SIG-M5 (cell line): ENCODE data around the gene CNIH2.
"Not testable (repeated sequence)": the region's sequence is repeated elsewhere in the genome, so short reads cannot be mapped to it uniquely, and the experiment has no call there.

Experiments
- DNase-seq: peaks from one replicate; lab custom pipeline; 2025; lab: John Stamatoyannopoulos, UW

CNIH2 gene

DNA sequence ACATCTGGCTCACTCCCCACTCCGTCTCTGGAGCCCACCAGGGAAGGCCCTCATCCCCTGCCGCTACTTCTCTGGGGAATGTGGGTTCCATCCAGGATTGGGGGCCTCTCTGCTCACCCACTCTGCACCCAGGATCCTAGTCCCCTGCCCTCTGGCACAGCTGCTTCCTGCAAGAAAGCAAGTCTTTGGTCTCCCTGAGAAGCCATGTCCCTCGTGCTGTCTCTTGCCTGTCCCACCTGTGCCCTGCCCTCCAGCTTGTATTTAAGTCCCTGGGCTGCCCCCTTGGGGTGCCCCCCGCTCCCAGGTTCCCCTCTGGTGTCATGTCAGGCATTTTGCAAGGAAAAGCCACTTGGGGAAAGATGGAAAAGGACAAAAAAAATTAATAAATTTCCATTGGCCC lies 911 bp upstream of the CNIH2 start:
- not testable (repeated sequence) for DNase-seq

DNA sequence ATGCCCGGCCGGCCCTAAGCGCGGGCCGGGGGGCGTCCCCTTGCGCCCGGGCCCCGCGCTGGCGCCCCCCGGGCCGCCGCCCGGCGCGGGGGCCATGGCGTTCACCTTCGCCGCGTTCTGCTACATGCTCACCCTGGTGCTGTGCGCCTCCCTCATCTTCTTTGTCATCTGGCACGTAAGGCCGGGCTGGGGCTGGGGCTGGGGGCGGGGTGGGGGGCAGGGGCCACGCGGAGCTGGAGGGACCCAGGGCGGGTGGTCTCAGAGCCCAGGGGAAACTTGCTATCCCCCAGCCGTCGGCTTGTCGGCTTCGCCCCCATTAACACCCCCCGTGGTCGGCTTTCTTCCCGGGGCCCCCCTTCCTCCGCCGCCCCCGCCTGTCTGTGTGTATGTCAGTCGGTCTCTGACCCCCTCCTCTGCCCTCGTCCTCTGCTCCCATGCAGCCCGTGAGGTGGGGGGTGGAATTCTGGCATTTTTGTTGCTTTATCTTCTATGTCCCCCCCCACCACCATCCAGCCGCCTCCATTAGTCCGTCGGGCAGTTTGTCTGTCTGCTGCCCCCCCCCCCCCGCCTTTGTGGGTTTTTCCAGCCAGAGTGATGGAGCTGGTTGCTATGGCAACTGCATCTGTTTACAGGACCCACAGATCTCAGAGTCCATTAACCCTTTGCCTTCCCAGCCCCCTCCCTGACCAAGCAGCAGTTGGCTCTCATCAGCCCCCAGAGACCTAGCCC lies 552 bp downstream of the CNIH2 start:
- no peak for DNase-seq

DNA sequence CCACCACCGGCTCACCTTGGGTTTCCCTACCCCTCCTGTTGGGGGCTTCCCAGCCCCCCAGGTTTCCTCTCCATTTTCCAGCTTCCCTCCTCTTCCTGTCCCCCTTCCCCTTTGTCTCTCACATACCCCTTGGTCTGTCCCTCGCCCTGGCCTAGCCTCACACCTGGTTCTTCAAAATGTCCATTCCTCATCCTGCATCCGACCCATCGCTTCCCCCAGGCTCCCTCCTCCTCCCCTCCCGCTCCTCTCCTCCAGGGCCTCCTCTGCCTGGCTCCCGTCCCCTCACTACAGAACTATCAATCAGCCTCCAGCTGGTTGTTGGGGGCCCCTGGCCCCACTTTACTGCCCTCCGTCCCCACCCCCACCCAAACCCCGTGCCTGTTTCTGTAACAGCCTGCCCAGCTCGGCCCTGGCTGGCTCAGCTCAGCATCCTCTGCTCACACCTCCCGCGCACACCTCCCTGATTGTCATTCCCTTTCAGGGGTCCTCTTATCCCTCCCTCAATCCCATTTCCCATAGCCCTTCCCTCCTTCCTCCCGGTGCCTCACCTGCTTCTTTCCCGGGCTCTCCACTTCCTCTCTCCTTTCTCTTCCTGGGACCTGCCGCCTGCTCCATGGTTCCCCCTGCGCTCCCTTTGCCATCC lies 1.2 kb downstream of the CNIH2 start:
- DNase-seq, result no peak

DNA sequence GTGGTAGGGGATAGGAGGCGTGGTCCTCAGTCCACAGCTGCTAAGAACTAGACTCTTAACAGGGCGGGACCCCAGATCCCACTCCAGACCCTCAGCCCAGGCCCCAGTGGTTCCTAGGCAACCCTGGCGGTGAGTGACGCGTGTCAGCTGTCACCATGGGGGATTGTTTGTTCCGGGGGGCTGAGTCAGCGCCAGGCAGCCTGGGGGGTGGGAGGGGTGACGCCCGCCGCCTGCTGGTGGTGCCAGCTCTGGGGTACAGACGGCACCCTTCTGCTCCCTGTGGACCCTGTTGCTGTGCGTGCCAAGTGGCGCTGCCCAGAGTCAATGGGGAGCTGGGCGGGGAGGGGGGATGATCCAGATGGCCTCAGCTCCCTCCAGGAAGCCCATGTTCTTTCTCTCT lies 2.5 kb downstream of the CNIH2 start:
- DNase-seq, result no peak

DNA sequence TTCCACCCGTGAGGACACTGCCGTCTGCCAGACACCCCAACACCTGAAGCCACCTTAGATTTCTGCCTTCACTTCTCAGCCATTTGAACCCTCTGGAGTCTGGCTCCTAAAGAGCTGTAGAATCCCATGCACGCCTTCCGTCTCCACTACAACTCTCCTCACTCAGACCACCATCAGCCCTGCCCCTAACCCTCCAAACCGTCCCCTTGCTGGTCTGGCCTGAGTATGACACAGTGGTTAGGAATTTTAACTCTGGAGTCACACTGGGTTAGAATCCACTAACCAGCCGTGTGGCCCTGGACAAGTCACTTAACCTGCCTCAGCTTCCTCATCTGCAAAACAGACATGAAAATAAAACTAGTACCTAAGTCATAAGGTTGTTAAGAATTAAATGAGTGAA lies 3.0 kb downstream of the CNIH2 start:
- DNase-seq, result no peak

DNA sequence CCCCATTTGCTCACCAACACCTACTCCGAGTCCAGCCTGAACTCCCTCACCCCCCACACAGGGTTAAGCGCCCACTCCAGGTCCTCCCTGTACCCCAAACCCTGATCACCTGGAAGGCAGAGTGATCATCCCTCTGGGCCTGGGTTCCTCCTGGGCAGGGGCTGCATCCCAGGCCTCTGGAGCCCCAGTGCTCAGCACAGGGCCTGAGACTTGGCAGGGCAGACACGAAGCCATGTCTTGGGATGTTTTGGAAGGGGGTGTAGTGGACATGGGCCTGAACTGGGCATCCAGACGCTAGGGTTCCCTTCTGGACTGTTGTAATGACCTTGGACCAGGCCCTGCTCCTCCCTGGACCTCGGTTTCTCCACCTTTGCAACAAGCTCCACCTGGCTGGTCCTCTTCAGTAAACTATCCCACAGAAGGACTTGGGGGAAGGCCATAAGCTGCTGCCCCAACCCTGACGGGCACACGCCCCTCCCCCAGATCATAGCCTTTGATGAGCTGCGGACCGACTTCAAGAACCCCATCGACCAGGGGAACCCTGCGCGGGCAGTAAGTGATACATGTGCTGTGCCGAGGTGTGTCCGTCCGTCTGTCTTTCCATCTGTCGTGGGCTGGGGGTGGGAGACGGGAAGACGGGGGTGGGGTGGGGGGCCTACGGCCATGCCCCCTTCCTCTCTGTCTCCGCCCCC lies 3.9 kb downstream of the CNIH2 start:
- no peak for DNase-seq

DNA sequence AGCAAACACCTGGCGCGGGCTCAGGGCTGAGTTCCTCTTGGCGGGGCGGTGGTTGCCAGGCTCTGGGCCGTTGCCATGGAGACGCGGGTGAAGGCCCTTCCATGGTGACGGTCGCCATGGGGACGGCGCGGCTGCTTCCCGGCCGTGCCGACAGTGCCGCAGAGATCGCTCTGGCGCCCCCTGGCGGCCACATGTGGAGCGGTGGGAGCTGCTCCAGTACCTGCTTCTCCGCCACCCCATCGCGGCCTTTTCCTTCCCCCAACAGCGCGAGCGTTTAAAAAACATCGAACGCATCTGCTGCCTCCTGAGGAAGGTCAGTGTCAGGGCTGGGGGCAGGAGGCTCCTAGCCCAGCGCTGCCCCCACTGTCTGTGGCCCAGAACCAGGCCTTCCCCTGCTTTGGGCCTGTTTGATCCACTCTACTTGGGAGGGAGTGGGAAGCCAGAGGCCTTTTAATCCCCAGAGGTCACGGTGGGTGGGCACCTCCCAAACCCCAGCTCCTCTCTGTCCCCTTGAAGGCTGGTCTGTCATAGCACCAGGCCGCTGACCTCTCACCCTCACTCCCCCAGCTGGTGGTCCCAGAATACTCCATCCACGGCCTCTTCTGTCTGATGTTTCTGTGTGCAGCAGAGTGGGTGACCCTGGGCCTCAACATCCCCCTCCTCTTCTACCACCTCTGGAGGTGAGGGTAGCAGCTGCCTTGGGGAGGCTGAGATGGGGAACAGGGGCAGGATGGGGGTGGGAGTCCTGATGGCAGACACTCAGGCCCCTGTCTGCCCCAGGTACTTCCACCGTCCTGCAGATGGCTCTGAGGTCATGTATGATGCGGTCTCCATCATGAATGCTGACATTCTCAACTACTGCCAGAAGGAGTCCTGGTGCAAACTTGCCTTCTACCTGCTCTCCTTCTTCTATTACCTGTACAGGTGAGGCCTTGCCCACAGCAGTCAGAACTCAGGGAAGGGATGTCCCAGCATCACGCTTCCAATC lies 4.8 kb downstream of the CNIH2 start:
- DNase-seq, result peak; percentile 62

DNA sequence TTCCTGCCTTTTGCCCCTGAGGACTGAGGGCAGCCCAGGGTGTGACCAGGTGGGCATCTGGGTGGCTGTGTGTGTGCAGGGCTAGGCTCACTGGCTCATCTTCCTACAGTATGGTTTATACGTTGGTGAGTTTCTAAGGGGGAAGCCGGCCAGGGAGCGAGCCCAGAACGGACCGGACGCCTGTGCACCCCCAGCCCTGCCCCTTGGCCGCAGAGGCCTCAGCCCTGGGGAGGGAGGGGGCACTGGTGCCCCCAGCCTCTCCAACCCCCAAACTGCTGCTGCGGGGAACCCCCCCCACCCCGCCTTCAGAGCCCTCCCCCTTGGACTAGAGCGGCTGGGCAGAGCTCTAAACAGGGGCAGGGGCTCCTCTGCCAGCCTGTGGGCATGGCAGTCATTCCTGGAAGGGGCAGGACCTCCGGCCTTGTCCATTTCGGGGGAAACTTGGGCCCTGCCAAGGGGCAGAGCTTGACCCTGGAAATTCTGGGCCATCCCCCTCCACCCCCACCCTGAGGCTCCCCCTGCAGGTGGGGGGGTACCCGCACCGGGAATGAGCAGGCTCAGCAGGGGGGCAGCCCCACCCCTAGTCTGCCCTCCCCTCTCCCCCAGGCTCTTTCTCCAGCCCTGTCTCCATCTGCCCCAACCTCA lies 5.6 kb downstream of the CNIH2 start:
- no peak for DNase-seq

DNA sequence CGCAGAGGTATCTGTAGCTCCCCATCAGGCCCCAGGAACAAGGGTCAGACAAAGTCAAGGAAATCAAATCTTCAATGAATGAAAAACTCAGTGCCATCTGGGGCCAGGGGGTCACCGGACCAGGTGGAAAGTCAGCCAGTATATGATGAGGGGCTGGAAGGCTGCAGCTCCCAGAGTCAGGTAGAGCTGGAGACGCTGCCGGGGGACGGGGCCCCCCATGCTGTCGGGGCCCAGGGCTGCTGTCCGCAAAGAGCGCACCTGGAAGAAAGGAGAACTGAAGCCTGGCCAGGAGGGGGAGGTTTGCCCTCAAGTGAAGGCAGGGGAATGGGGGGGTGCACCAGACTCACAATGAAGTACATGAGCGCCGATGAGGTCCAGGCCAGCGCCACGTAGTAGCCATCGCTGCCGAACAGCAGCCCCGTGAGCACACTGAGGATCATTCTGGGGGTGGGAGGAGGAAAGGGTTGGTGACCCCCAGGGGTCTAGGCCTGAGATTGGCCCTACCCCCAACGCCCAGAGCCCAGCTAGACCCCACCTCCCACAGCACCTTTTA lies 6.6 kb downstream of the CNIH2 start:
- no peak for DNase-seq

DNA sequence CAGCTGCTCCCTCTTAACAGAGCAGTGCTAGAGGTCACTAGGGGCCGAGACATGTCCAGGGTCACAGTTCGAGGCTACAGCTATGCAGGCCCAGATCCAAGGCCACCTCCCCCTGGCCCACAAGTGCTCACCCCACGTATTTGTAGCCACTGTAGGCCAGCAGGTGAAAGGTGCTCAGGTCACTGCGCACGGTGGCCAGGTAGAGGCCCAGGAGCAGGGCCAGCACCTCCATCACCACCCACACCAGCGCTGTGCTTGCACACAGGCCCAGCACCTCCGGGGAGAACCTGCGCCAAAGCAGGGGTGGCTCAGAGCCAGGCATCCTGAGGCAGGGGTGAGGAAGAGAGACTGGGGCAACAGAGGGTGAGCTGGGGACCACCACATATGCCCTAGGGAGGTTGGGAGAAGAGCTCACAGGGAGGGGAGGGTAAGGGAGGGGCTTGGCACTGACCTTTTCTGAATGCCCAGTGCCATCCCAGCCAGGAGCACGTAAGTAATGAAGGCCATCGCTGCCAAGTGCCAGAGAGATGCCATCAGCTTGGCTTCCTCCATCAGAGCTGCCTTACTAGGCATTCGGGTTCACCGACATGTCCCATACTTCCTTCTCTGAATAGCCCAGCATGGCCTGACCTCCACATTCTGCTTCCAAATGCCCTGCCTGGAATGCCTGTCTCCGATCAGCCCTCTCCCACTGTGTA lies 7.4 kb downstream of the CNIH2 start:
- DNase-seq, result no peak

DNA sequence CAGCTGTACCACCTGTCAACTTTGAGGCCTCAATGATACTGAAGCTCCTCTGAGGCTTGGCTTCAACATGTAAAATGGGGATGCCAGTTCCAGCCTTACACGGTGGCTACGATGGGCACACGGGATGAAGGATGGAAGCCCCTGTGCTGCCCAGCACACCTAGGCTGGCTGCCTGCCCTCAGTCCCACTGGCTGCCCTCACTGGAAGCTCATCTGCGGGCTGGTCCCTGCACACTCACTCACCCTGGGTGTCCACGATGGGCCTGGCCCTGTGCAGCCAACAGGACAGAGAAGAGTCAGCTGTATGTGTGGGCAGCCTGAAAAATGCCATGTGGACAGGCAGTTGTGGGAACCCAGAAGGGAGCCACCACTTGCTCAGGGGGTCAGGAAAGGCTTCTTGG lies 8.7 kb downstream of the CNIH2 start:
- DNase-seq, result no peak

DNA sequence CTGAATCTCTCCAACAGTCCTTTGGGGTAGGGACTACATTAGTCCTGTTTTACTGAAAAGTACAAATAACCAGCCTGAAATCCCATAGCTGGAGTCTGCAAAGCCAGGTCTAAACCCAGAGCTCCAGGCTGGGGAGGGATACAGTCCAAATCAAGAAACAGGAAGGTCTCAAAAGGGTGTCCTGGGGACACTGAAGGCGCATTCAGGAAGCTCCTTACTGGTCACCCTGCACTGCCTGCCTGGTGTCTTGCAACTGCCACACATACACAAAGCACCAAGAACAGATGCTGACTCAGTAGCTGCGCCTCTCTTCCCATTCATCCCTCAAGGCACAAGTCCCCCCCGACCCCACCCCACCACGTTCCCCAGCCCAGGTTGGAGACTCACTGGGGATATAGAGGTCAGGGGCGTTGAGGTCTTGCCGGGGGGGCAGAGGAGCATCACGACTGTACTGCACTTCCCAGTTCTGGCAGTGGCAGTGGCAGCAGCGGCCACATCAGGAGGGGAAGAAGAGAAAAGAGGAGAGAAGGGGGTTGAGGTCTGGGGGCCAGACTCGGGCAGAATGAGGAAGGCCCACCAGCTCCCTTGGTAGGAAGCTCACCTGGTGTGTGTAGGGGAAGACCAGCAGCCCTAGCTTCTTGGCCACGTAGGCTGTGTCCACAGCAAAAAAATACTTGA lies 9.4 kb downstream of the CNIH2 start:
- no peak for DNase-seq

DNA sequence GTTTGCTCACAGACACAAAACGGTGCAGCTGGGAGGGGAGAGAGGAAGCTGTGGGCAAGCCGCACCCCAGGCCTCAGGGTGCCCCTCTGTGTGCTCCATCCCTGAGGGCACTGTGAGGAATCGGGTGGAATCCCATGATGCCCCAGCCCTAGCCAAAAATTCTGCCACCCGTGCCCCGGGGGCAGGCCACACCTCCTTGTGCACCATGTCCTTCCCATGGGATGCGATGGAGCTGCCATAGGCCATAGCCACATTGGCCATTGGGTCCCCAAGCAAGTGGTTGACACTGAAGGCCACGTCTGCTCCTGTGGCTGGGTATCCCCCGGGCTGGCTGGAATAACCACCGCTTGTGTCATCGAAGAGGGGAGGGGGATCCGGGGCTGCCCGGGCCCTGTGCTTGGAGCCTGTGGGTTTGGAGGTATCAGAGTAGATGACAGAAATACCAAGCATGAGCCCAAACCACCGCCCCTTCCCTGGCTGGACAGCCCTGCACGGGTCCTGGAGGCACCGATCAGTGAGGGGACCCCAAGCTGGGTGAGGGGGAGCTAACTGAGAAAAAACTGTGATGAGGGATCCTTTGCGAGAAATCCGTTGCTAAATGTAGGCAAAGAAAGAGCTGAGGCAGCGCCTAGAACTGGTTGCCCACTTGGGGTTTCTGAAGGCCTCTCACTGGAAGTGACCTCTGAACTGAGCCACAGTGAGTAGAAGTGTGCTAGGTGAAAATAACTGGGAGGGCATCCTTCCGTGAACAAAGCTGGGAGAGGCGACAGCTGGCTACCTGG lies 10.1 kb downstream of the CNIH2 start:
- DNase-seq, result no peak

DNA sequence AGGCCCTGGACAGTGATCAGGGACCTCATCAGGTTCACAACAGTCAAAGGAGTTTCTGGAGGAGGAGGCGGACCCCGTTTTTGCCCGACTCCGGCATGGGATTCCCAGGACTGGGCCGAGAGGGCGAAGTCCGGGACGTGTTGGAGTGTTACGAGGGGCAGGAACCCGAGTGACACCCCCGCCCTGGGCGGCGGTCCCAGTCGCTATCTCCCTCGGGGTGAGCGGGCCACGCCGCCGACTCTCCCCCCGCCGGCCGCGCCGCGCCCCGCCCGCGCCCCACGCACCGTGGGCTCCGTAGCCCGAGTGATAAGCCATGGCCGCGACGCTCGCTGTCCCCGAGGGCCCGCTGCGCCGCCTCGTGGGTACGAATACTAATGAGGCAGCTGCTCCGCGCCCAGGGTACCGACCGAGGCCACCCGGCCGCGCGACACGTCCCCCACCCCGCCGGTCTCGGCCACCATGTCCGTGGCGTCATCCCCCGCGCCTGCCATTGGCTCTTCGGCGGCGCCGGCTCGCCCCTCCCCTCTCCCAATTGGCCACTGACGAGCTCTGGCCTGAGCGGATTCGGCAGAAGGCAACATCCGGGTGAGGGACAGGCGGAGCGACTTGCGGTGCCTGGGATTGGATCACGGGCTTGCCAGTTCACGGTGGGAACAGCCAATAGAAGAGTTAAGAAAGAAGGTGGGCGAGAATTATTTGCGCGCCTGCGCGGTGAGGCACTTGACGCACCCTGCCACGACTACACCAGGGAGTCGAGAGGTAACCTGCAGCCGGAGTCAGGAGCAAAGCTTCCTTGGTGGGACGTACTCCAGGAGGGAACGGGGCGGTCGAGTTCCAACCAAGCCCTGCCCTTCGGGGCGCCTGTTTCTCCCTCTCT lies 10.9 kb downstream of the CNIH2 start, which contains the start of gene YIF1A:
TSS of gene YIF1A (minus strand) at position 473 of the 877 bp plus-strand sequence. CDS start at position 315, 158 bp downstream.
- peak; percentile 96 for DNase-seq

DNA sequence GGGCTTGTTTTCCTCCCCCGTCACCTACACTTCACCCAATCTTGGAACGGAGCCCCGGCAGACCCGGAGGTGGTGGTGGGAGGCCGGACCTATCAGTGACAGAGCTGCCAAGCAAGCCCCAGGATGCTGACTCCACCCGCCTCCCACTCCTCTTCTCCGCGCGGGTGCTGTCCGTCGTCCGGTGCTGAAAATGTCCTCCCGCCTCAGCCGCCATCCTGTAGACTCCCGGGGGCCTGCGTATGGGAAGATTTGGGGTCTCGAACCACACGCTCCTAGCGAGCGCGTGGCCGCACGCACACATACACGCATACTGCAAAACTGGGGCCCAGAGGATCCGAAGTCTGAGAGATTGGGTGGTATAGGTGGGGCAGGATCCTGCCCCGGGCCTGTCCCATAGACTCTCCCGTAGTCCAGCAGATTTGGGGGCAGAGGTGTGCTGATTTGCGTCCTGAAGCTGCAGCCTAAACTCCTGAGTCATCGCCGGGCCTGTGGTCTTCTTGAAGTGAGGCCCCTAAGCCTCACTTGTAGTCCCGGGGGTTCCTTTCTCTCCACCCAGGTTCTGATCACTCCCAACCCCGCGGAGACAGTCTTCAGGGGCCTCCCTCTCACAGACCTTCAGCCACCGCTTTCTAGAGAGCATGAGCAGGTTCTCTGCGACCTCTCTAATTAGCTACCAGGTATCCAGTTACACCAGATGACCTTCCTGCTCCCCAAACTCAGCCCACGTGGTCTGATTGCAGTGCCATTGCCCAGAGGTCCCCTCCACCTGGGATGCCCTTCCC lies 11.8 kb downstream of the CNIH2 start:
- DNase-seq, result peak; percentile 55

DNA sequence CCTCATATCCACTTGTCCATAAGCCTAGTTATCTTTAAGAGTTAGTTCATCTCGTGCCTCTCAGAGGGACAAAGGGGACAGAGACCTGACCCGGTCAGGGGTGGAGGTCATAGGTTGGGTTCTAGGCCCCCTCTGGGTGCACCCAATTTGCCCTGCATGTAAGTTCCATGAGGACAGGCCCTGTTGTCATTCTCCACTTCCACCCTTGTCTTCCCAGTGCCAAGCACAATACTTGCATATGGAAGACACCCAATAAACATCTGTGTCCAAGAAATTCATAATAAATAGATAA lies 12.3 kb downstream of the CNIH2 start:
- no peak for DNase-seq

DNA sequence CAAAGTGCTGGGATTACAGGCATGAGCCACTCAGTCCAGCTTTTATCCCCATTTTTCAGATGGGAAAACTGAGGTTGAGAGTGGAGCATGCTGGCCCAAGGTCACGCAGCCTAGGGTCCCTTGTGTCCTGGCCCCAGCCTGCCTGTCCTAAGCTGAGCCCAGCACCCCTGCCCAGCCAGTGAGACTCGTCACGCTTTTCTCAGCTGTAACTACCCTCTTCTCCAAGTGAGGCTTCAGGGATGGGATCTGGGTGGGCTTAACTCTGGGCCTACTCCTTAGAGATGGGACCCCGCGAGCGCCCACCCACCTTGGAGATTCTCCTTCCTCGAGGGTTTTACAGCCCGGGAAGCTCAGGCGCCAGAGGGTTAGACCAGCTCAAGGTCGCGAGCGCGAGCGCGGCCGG lies 13.3 kb downstream of the CNIH2 start:
- DNase-seq, result no peak
